OCI-LY1 (cell line): ENCODE measurements around the gene SSMEM1.

Experiments used
- H2AFZ ChIP-seq: fragments of 200-600 bp; sonication (generic), shearing (Covaris generic); 2 replicates; pipeline ENCODE4 v1.6.0; 2014; ENCODE audit warnings: antibody characterized with exemption, mild to moderate bottlenecking, low read length
- H3F3A ChIP-seq: fragments of 200-600 bp; sonication (generic), shearing (Covaris generic); 2 replicates; pipeline ENCODE4 v1.6.0; 2014; ENCODE audit warnings: mild to moderate bottlenecking, antibody characterized with exemption, low read length, moderate library complexity; ENCODE audit not compliant: insufficient read depth
- H3K27ac ChIP-seq: fragments of 200-600 bp; sonication (generic); 2 replicates; pipeline ENCODE4 v1.5.1; 2014; ENCODE audit warnings: low read length, mixed run types, mild to moderate bottlenecking, low read depth; ENCODE audit not compliant: poor library complexity, severe bottlenecking
- H3K27me3 ChIP-seq: fragments of 200-600 bp; sonication (generic); 2 replicates; pipeline ENCODE4 v1.6.0; 2014; ENCODE audit warnings: antibody characterized with exemption, mild to moderate bottlenecking, low read length, moderate library complexity; ENCODE audit not compliant: insufficient read depth
- H3K36me3 ChIP-seq: fragments of 200-600 bp; sonication (generic); 2 replicates; pipeline ENCODE4 v1.6.1; 2014; ENCODE audit warnings: mild to moderate bottlenecking, antibody characterized with exemption, low read length, moderate library complexity, mixed read lengths; ENCODE audit not compliant: insufficient read depth
- H3K4me1 ChIP-seq: fragments of 200-600 bp; sonication (generic); 2 replicates; pipeline ENCODE4 v1.5.1; 2014; ENCODE audit warnings: mild to moderate bottlenecking, low read length, moderate library complexity; ENCODE audit not compliant: insufficient read depth, severe bottlenecking
- H3K4me2 ChIP-seq: fragments of 200-600 bp; sonication (generic), shearing (Covaris generic); 2 replicates; pipeline ENCODE4 v1.6.1; 2014; ENCODE audit warnings: low read length
- H3K4me3 ChIP-seq: fragments of 200-600 bp; sonication (generic); 2 replicates; pipeline ENCODE4 v1.5.1; 2014; ENCODE audit warnings: low read length, low read depth, mild to moderate bottlenecking, mixed read lengths; ENCODE audit not compliant: poor library complexity, severe bottlenecking
- H3K79me2 ChIP-seq: fragments of 200-600 bp; shearing (Covaris generic); 2 replicates; pipeline ENCODE4 v1.6.1; 2016; ENCODE audit warnings: mixed run types, low read length, mixed read lengths; ENCODE audit not compliant: insufficient read depth
- H3K9ac ChIP-seq: fragments of 200-600 bp; sonication (generic), shearing (Covaris generic); 2 replicates; pipeline ENCODE4 v1.6.1; 2014; ENCODE audit warnings: mild to moderate bottlenecking, low read length, mixed read lengths
- H3K9me2 ChIP-seq: fragments of 200-600 bp; sonication (generic), shearing (Covaris generic); 2 replicates; pipeline ENCODE4 v1.6.1; 2014; ENCODE audit warnings: low read depth, mild to moderate bottlenecking, low read length, mixed read lengths
- H3K9me3 ChIP-seq: fragments of 200-600 bp; shearing (Covaris generic); 2 replicates; pipeline ENCODE4 v1.6.1; 2014; ENCODE audit warnings: low read length, mixed read lengths
- H4K20me1 ChIP-seq: fragments of 200-600 bp; sonication (generic), shearing (Covaris generic); 2 replicates; pipeline ENCODE4 v1.6.0; 2016; ENCODE audit warnings: mild to moderate bottlenecking, low read length; ENCODE audit not compliant: insufficient read depth
- CTCF ChIP-seq: fragments of 200-600 bp; sonication (generic), shearing (Covaris generic); IDR thresholded peaks from 2 replicates; pipeline ENCODE4 v1.5.1; 2017; ENCODE audit warnings: mild to moderate bottlenecking, antibody characterized with exemption, low read length, moderate library complexity, mixed read lengths
- EZH2 ChIP-seq: fragments of 200-600 bp; sonication (generic), shearing (Covaris generic); IDR thresholded peaks from 2 replicates; pipeline ENCODE4 v1.8.0; 2017; ENCODE audit warnings: borderline replicate concordance, mixed run types, mild to moderate bottlenecking, antibody characterized with exemption, low read length, moderate library complexity, mixed read lengths

SSMEM1 gene

GRCh38 chr7:130262448-130262847 lies 54.8 kb downstream of the SSMEM1 start:
- no peaks in the 10 kb centered on the region for H3K9me2 ChIP-seq
- no peaks in the 10 kb centered on the region for H3K4me1 ChIP-seq
- H3K9me3 ChIP-seq = no peaks in the 10 kb centered on the region
- no peak overlapping the region for H2AFZ ChIP-seq
- no peaks in the 10 kb centered on the region for H4K20me1 ChIP-seq
- no peak for TF ChIP-seq EZH2
- TF ChIP-seq CTCF = no peak
- H3K79me2 ChIP-seq = no peaks in the 10 kb centered on the region
- H3K36me3 ChIP-seq = no peaks in the 10 kb centered on the region
- no peak overlapping the region for H3K4me2 ChIP-seq
- H3F3A ChIP-seq = no peaks in the 10 kb centered on the region
- no peak overlapping the region for H3K27ac ChIP-seq
- H3K9ac ChIP-seq = no peak overlapping the region
- no peak overlapping the region for H3K4me3 ChIP-seq
- H3K27me3 ChIP-seq = no peaks in the 10 kb centered on the region

GRCh38 chr7:130263130-130263529 lies 55.5 kb downstream of the SSMEM1 start:
- Histone ChIP-seq H3K4me3 (no peak overlapping the region), H3K27ac (no peak overlapping the region), H3K9me2 (no peaks in the 10 kb centered on the region), H2AFZ (no peak overlapping the region), H3K79me2 (no peaks in the 10 kb centered on the region), H3K4me2 (no peak overlapping the region), H3K36me3 (no peaks in the 10 kb centered on the region), H3K9ac (no peak overlapping the region), H3K27me3 (no peaks in the 10 kb centered on the region), H3K9me3 (no peaks in the 10 kb centered on the region), H3K4me1 (no peaks in the 10 kb centered on the region), H3F3A (no peaks in the 10 kb centered on the region), H4K20me1 (no peaks in the 10 kb centered on the region)
- TF ChIP-seq EZH2 = no peak
- no peak for TF ChIP-seq CTCF
